ENCODE measurements around the gene DIAPH3.

Gene DIAPH3

GRCh38 chr13:59879281-59879680 is 284.4 kb downstream of the DIAPH3 start:
- no peak overlapping the region for H2AFZ ChIP-seq (ENCODE audit: low read depth, low read length)
- no peak overlapping the region for H2BK120ac ChIP-seq (ENCODE audit: low read depth, low read length)
- no peak overlapping the region for H3K14ac ChIP-seq (ENCODE audit: low read length in 2 of 2)
- no peak overlapping the region for H2AK5ac ChIP-seq (ENCODE audit: low read length, severe bottlenecking)
- 81% methylated on average over 3 of the region's 4 CpGs for WGBS
- H3K4me3 ChIP-seq (ENCODE audit: insufficient read depth in 1 of 2, low read depth in 1 of 2, low read length in 2 of 2) = no peak overlapping the region
- no peak overlapping the region for H4K8ac ChIP-seq (ENCODE audit: low read length)
- H2BK5ac ChIP-seq (ENCODE audit: low read depth, low read length, poor library complexity, severe bottlenecking) = no peak overlapping the region
- peaks cover 8% of the 10 kb centered on the region for H3K79me1 ChIP-seq (replicated peaks; ENCODE audit: low read length, poor library complexity, severe bottlenecking)
- H3K9ac ChIP-seq (ENCODE audit: low read length) = no peak overlapping the region
- no peak overlapping the region for H4K91ac ChIP-seq (ENCODE audit: low read length)
- H2BK15ac ChIP-seq (ENCODE audit: low read depth, poor library complexity, severe bottlenecking) = no peak overlapping the region
- no peaks in the 10 kb centered on the region for H3K27me3 ChIP-seq (ENCODE audit: control insufficient read depth in 1 of 2, insufficient read depth in 1 of 2, low read length in 2 of 2)
- no peaks in the 10 kb centered on the region for H3K4me1 ChIP-seq (ENCODE audit: control insufficient read depth, insufficient read depth, low read depth, low read length)
- no peak overlapping the region for H3K4ac ChIP-seq (ENCODE audit: low read depth in 1 of 2, low read length in 2 of 2)
- no peak overlapping the region for H3K27ac ChIP-seq (ENCODE audit: low read length, poor library complexity, severe bottlenecking)
- H3K36me3 ChIP-seq (ENCODE audit: control insufficient read depth in 1 of 2, insufficient read depth in 2 of 2, low read depth in 1 of 2, low read length in 2 of 2) = no peaks in the 10 kb centered on the region
- no peak overlapping the region for H3K4me2 ChIP-seq (ENCODE audit: low read length, poor library complexity, severe bottlenecking)
- H2BK12ac ChIP-seq (ENCODE audit: low read length in 2 of 2) = no peak overlapping the region
- no peaks in the 10 kb centered on the region for H3K9me3 ChIP-seq (ENCODE audit: control insufficient read depth, low read length)
- no peak overlapping the region for H3K18ac ChIP-seq (ENCODE audit: low read depth in 1 of 2, low read length in 2 of 2)
- peak; percentile 12 for DNase-seq
- H3K23ac ChIP-seq (ENCODE audit: low read length in 2 of 2) = no peak overlapping the region

- Histone ChIP-seq H4K8ac (ENCODE audit: low read length) (no peak overlapping the region), H3K9ac (ENCODE audit: low read length) (no peak overlapping the region), H3K9me3 (ENCODE audit: control insufficient read depth, low read length) (no peaks in the 10 kb centered on the region), H2AFZ (ENCODE audit: low read depth, low read length) (no peak overlapping the region), H2BK15ac (ENCODE audit: low read depth, poor library complexity, severe bottlenecking) (no peak overlapping the region), H3K18ac (ENCODE audit: low read depth in 1 of 2, low read length in 2 of 2) (no peak overlapping the region), H3K4me1 (ENCODE audit: control insufficient read depth, insufficient read depth, low read depth, low read length) (peaks cover 2% of the 10 kb centered on the region), H3K23ac (ENCODE audit: low read length in 2 of 2) (no peak overlapping the region), H2BK120ac (ENCODE audit: low read depth, low read length) (no peak overlapping the region), H3K14ac (ENCODE audit: low read length in 2 of 2) (no peak overlapping the region), H3K27ac (ENCODE audit: low read length, poor library complexity, severe bottlenecking) (no peak overlapping the region), H3K4ac (ENCODE audit: low read depth in 1 of 2, low read length in 2 of 2) (no peak overlapping the region), H3K36me3 (ENCODE audit: control insufficient read depth in 1 of 2, insufficient read depth in 2 of 2, low read depth in 1 of 2, low read length in 2 of 2) (no peaks in the 10 kb centered on the region), H2BK5ac (ENCODE audit: low read depth, low read length, poor library complexity, severe bottlenecking) (no peak overlapping the region), H4K91ac (ENCODE audit: low read length) (no peak overlapping the region), H3K27me3 (ENCODE audit: control insufficient read depth in 1 of 2, insufficient read depth in 1 of 2, low read length in 2 of 2) (no peaks in the 10 kb centered on the region), H2AK5ac (ENCODE audit: low read length, severe bottlenecking) (no peak overlapping the region), H2BK12ac (ENCODE audit: low read length in 2 of 2) (no peak overlapping the region), H3K4me2 (ENCODE audit: low read length, poor library complexity, severe bottlenecking) (no peak overlapping the region), H3K79me1 (replicated peaks; ENCODE audit: low read length, poor library complexity, severe bottlenecking) (peaks cover 6% of the 10 kb centered on the region), H3K4me3 (ENCODE audit: insufficient read depth in 1 of 2, low read depth in 1 of 2, low read length in 2 of 2) (no peak overlapping the region)
- DNase-seq = no peak
- WGBS = 97% methylated on average over 2 of the region's 2 CpGs
Measured at GRCh38 chr13:59877933-59878332, 285.8 kb downstream of the DIAPH3 start.

DNA sequence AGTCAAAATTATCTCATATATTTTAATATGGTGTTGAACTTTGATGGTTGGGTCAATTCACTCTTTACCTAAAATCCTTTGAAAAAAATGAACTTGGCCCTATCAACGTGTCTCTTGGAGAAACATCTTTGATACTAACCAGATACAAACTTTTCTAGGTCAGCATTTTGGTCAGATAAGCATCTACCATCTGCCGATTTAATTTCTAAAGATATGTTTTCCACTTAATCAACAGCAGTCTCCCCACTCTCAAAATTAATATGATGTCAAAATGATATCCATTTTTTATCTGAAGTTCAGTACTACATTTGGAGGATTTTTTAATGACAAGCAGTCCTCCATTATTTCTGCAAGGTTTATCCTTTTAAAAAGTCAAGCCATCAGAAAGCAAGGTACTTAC is 288.8 kb downstream of the DIAPH3 start:
- WGBS = 95% methylated on average over 1 of the region's 2 CpGs
- Histone ChIP-seq H2AK5ac (ENCODE audit: low read length, severe bottlenecking) (no peak overlapping the region), H3K4me2 (ENCODE audit: low read length, poor library complexity, severe bottlenecking) (no peak overlapping the region), H3K27me3 (ENCODE audit: control insufficient read depth in 1 of 2, insufficient read depth in 1 of 2, low read length in 2 of 2) (no peaks in the 10 kb centered on the region), H3K27ac (ENCODE audit: low read length, poor library complexity, severe bottlenecking) (no peak overlapping the region), H3K9ac (ENCODE audit: low read length) (no peak overlapping the region), H3K36me3 (ENCODE audit: control insufficient read depth in 1 of 2, insufficient read depth in 2 of 2, low read depth in 1 of 2, low read length in 2 of 2) (no peaks in the 10 kb centered on the region), H3K23ac (ENCODE audit: low read length in 2 of 2) (no peak overlapping the region), H2AFZ (ENCODE audit: low read depth, low read length) (no peak overlapping the region), H4K91ac (ENCODE audit: low read length) (no peak overlapping the region), H3K79me1 (replicated peaks; ENCODE audit: low read length, poor library complexity, severe bottlenecking) (peaks cover 8% of the 10 kb centered on the region), H3K4me3 (ENCODE audit: insufficient read depth in 1 of 2, low read depth in 1 of 2, low read length in 2 of 2) (no peak overlapping the region), H3K4ac (ENCODE audit: low read depth in 1 of 2, low read length in 2 of 2) (no peak overlapping the region), H3K4me1 (ENCODE audit: control insufficient read depth, insufficient read depth, low read depth, low read length) (peaks cover 2% of the 10 kb centered on the region), H2BK120ac (ENCODE audit: low read depth, low read length) (no peak overlapping the region), H3K14ac (ENCODE audit: low read length in 2 of 2) (no peak overlapping the region), H2BK15ac (ENCODE audit: low read depth, poor library complexity, severe bottlenecking) (no peak overlapping the region), H2BK12ac (ENCODE audit: low read length in 2 of 2) (no peak overlapping the region), H3K9me3 (ENCODE audit: control insufficient read depth, low read length) (no peaks in the 10 kb centered on the region), H4K8ac (ENCODE audit: low read length) (no peak overlapping the region), H3K18ac (ENCODE audit: low read depth in 1 of 2, low read length in 2 of 2) (no peak overlapping the region), H2BK5ac (ENCODE audit: low read depth, low read length, poor library complexity, severe bottlenecking) (no peak overlapping the region)
- no peak for DNase-seq

DNA sequence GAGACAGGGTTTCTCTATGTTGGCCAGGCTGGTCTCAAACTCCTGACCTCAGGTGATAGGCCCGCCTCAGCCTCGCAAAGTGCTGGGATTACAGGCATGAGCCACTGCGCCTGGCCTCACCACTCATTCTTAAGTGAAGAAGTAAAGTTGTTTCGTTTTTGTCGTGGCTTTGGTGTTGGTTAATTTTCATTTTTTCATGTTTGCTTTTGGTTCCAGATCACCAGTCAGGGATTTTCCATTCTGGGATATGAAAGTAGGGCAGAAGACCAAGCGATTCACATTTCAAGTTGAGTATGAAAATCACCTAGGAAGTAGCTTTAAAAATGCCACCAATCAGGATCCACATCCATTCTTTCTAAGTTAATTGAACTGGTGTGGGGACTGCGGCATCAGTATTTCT is 289.9 kb downstream of the DIAPH3 start:
- H3K4me1 ChIP-seq (ENCODE audit: control insufficient read depth, insufficient read depth, low read depth, low read length) = peaks cover 2% of the 10 kb centered on the region
- H2BK12ac ChIP-seq (ENCODE audit: low read length in 2 of 2) = no peak overlapping the region
- H3K27ac ChIP-seq (ENCODE audit: low read length, poor library complexity, severe bottlenecking) = peak overlapping the region; percentile 69
- H3K36me3 ChIP-seq (ENCODE audit: control insufficient read depth in 1 of 2, insufficient read depth in 2 of 2, low read depth in 1 of 2, low read length in 2 of 2) = no peaks in the 10 kb centered on the region
- H2BK15ac ChIP-seq (ENCODE audit: low read depth, poor library complexity, severe bottlenecking) = no peak overlapping the region
- no peak overlapping the region for H4K8ac ChIP-seq (ENCODE audit: low read length)
- H3K27me3 ChIP-seq (ENCODE audit: control insufficient read depth in 1 of 2, insufficient read depth in 1 of 2, low read length in 2 of 2) = no peaks in the 10 kb centered on the region
- H3K79me1 ChIP-seq (replicated peaks; ENCODE audit: low read length, poor library complexity, severe bottlenecking) = peaks cover 8% of the 10 kb centered on the region
- no peak overlapping the region for H2AK5ac ChIP-seq (ENCODE audit: low read length, severe bottlenecking)
- H3K18ac ChIP-seq (ENCODE audit: low read depth in 1 of 2, low read length in 2 of 2) = no peak overlapping the region
- H3K9me3 ChIP-seq (ENCODE audit: control insufficient read depth, low read length) = no peaks in the 10 kb centered on the region
- DNase-seq = no peak
- H4K91ac ChIP-seq (ENCODE audit: low read length) = no peak overlapping the region
- 100% methylated on average over 6 of the region's 7 CpGs for WGBS
- H3K9ac ChIP-seq (ENCODE audit: low read length) = no peak overlapping the region
- H3K4me2 ChIP-seq (ENCODE audit: low read length, poor library complexity, severe bottlenecking) = no peak overlapping the region
- H2BK120ac ChIP-seq (ENCODE audit: low read depth, low read length) = no peak overlapping the region
- no peak overlapping the region for H3K14ac ChIP-seq (ENCODE audit: low read length in 2 of 2)
- H2AFZ ChIP-seq (ENCODE audit: low read depth, low read length) = no peak overlapping the region
- no peak overlapping the region for H3K4ac ChIP-seq (ENCODE audit: low read depth in 1 of 2, low read length in 2 of 2)
- no peak overlapping the region for H2BK5ac ChIP-seq (ENCODE audit: low read depth, low read length, poor library complexity, severe bottlenecking)
- no peak overlapping the region for H3K23ac ChIP-seq (ENCODE audit: low read length in 2 of 2)
- no peak overlapping the region for H3K4me3 ChIP-seq (ENCODE audit: insufficient read depth in 1 of 2, low read depth in 1 of 2, low read length in 2 of 2)

Data from mesenchymal stem cell (in vitro differentiated cells and primary cell).